ENCODE results near the gene DNAJC28. TPM values are rescaled to one million over a fixed set of nuclear protein-coding genes. Genes with fewer than 3 reads are reported as not detected.
A peak's percentile ranks its signal among the peaks of the same experiment; 100 is the strongest.

The DNAJC28 gene
- total and polyA plus RNA-seq, 4 donors: 0.83 to 3.2 (median 2.7) TPM

- TF ChIP-seq, protein P1, sequence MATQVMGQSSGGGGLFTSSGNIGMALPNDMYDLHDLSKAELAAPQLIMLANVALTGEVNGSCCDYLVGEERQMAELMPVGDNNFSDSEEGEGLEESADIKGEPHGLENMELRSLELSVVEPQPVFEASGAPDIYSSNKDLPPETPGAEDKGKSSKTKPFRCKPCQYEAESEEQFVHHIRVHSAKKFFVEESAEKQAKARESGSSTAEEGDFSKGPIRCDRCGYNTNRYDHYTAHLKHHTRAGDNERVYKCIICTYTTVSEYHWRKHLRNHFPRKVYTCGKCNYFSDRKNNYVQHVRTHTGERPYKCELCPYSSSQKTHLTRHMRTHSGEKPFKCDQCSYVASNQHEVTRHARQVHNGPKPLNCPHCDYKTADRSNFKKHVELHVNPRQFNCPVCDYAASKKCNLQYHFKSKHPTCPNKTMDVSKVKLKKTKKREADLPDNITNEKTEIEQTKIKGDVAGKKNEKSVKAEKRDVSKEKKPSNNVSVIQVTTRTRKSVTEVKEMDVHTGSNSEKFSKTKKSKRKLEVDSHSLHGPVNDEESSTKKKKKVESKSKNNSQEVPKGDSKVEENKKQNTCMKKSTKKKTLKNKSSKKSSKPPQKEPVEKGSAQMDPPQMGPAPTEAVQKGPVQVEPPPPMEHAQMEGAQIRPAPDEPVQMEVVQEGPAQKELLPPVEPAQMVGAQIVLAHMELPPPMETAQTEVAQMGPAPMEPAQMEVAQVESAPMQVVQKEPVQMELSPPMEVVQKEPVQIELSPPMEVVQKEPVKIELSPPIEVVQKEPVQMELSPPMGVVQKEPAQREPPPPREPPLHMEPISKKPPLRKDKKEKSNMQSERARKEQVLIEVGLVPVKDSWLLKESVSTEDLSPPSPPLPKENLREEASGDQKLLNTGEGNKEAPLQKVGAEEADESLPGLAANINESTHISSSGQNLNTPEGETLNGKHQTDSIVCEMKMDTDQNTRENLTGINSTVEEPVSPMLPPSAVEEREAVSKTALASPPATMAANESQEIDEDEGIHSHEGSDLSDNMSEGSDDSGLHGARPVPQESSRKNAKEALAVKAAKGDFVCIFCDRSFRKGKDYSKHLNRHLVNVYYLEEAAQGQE (IDR thresholded peaks at IDR 0.05): no peak
- TF ChIP-seq RAD21 (IDR thresholded peaks at IDR 0.05) (no peak), YY1 (IDR thresholded peaks at IDR 0.05) (no peak), GABPA (IDR thresholded peaks at IDR 0.05 in 1 of 2, conservative IDR thresholded peaks at IDR 0.05 in 1 of 2) (no peak)
Measured at GRCh38 chr21:33541105-33541711, 49.7 kb upstream of the DNAJC28 start (continued).

- Histone ChIP-seq H3K27ac (ENCODE audit: low read depth in 1 of 2, low read length in 2 of 2) (no peak overlapping the region), H3K4me3 (ENCODE audit: low read depth in 1 of 3, low read length in 3 of 3) (peak overlapping the region in 1 of 3 donors; percentile 82), H3K36me3 (ENCODE audit: control insufficient read depth in 4 of 4, insufficient read depth in 3 of 4, low read depth in 1 of 4, low read length in 3 of 4) (peaks cover 0 to 26% (median 17%) of the 10 kb centered on the region in 4 donors), H3K9me3 (ENCODE audit: control insufficient read depth in 4 of 4, low read length in 3 of 4) (no peaks in the 10 kb centered on the region), H3K4me1 (ENCODE audit: control insufficient read depth in 4 of 4, insufficient read depth in 4 of 4, low read length in 3 of 4) (peaks cover 3 to 32% (median 13%) of the 10 kb centered on the region in 4 donors), H3K9ac (ENCODE audit: low read depth in 1 of 2, low read length in 2 of 2) (no peak overlapping the region), H3K27me3 (ENCODE audit: control insufficient read depth in 4 of 4, insufficient read depth in 4 of 4, low read length in 3 of 4) (no peaks in the 10 kb centered on the region)
- TF ChIP-seq FOXA1 (IDR thresholded peaks at IDR 0.05) (no peak), HNF4G (IDR thresholded peaks at IDR 0.05) (no peak), EGR1 (IDR thresholded peaks at IDR 0.05; ENCODE audit: low read depth in 2 of 2) (no peak)
- no peak for DNase-seq (ENCODE audit: low spot score)
- WGBS: 76% methylated on average over 3 of the region's 3 CpGs
Measured at GRCh38 chr21:33540711-33541104, 49.2 kb upstream of the DNAJC28 start.

DNA sequence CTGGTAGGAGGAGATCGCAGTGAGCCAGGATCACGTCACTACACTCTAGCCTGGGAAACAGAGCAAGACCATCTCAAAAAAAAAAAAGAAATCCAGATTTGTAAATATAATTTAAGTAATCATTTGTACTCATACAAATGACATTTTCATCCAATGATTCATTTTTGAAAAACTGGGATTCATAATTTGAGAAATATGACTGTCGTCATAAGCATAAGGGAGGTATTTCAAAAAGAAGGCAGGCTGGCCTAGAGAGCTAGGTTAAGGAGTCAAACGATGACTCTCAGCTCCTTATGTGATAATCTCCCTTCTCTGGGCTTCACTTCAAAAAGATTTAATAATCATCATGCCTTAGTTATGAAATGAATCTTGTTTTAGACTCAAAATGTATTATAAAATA lies 48.1 kb upstream of the DNAJC28 start:
- DNase-seq (ENCODE audit: low spot score): no peak
- TF ChIP-seq JUND (IDR thresholded peaks at IDR 0.05): no peak
- TF ChIP-seq FOXA1 (IDR thresholded peaks at IDR 0.05): no peak
- TF ChIP-seq FOXA2 (IDR thresholded peaks at IDR 0.05): no peak
- no peak for TF ChIP-seq RXRA (IDR thresholded peaks at IDR 0.05)
- no peak for TF ChIP-seq TAF1 (conservative IDR thresholded peaks at IDR 0.05)
- TF ChIP-seq RAD21 (IDR thresholded peaks at IDR 0.05): no peak
- TF ChIP-seq HNF4A (conservative IDR thresholded peaks at IDR 0.05): no peak
- TF ChIP-seq SP1 (IDR thresholded peaks at IDR 0.05): no peak
- no peak for TF ChIP-seq ATF3 (IDR thresholded peaks at IDR 0.05)
- no peak for TF ChIP-seq GABPA (IDR thresholded peaks at IDR 0.05 in 1 of 2, conservative IDR thresholded peaks at IDR 0.05 in 1 of 2)
- no peak for TF ChIP-seq MAX (IDR thresholded peaks at IDR 0.05)
- TF ChIP-seq CTCF (IDR thresholded peaks at IDR 0.05; ENCODE audit: low read depth, low read length, missing input control): no peak
- TF ChIP-seq YY1 (IDR thresholded peaks at IDR 0.05): no peak
- no peak for TF ChIP-seq EGR1 (IDR thresholded peaks at IDR 0.05; ENCODE audit: low read depth in 2 of 2)
- TF ChIP-seq ZBTB33 (IDR thresholded peaks at IDR 0.05): no peak
- TF ChIP-seq, protein P1 (IDR thresholded peaks at IDR 0.05): no peak
- TF ChIP-seq HNF4G (IDR thresholded peaks at IDR 0.05): no peak
- Histone ChIP-seq H3K9ac (ENCODE audit: low read depth in 1 of 2, low read length in 2 of 2) (no peak overlapping the region), H3K4me3 (ENCODE audit: low read depth in 1 of 3, low read length in 3 of 3) (no peak overlapping the region), H3K27ac (ENCODE audit: low read depth in 1 of 2, low read length in 2 of 2) (no peak overlapping the region), H3K4me1 (ENCODE audit: control insufficient read depth in 4 of 4, insufficient read depth in 4 of 4, low read length in 3 of 4) (peaks cover 2 to 21% (median 8%) of the 10 kb centered on the region in 4 donors), H3K36me3 (ENCODE audit: control insufficient read depth in 4 of 4, insufficient read depth in 3 of 4, low read depth in 1 of 4, low read length in 3 of 4) (peaks cover 0 to 35% (median 23%) of the 10 kb centered on the region in 4 donors), H3K27me3 (ENCODE audit: control insufficient read depth in 4 of 4, insufficient read depth in 4 of 4, low read length in 3 of 4) (no peaks in the 10 kb centered on the region), H3K9me3 (ENCODE audit: control insufficient read depth in 4 of 4, low read length in 3 of 4) (no peaks in the 10 kb centered on the region)
- WGBS: 90% methylated on average over 4 of the region's 4 CpGs
